Measurements from ENCODE around the gene PBX4. TPM values are rescaled to one million over a fixed set of nuclear protein-coding genes. Genes with fewer than 3 reads are reported as not detected.

PBX4 gene
- total RNA-seq, 2 experiments from 2014 or later, result 13.8 to 15.6 TPM

GRCh38 chr19:19515642-19516519 is 102.6 kb downstream of the PBX4 start, which contains the start of gene NDUFA13:
NDUFA13 (plus strand) TSS chr19:19516225; CDS start chr19:19516239, 14 bp downstream.
- ChIA-PET CTCF (interaction anchor here (0.6 to 3.8 kb wide), 8 partner anchors 15 to 370 kb away, joined by 3 to 23 read pairs (median 4); partner anchors contain the start of gene GMIP), POLR2A (interaction anchor here (0.7 to 2.7 kb wide), 18 partner anchors 9 to 370 kb away, joined by 3 to 11 read pairs (median 4); no protein-coding TSS in a partner anchor)
- Mint-ChIP-seq H3K9me3 (no peaks in the 10 kb centered on the region), H3K4me3 (peak within 1 kb of the TSS; percentile 93), H3K4me1 (ENCODE audit: low read depth) (peaks cover 32% of the 10 kb centered on the region), H3K27ac (peak within 1 kb of the TSS; percentile 94), H3K36me3 (ENCODE audit: low read depth) (peaks cover 21% of the 10 kb centered on the region), H3K27me3 (no peaks in the 10 kb centered on the region)
- intact Hi-C loops (cut with micrococcal nuclease), result no loop called here
- DNase-seq (peak; percentile 96), ATAC-seq (peak; percentile 92)
- no peak for TF ChIP-seq CTCF (IDR thresholded peaks at IDR 0.05)

GRCh38 chr19:19514881-19515641 is 103.4 kb downstream of the PBX4 start, which contains the start of gene TSSK6:
TSSK6 (minus strand) TSS chr19:19515548; CDS start chr19:19515427, 121 bp downstream.
- peaks cover 14% of the 10 kb centered on the region for H3K36me3 Mint-ChIP-seq (ENCODE audit: low read depth)
- no peaks in the 10 kb centered on the region for H3K27me3 Mint-ChIP-seq
- no peak for ATAC-seq
- DNase-seq, result no peak
- H3K4me1 Mint-ChIP-seq (ENCODE audit: low read depth), result peaks cover 26% of the 10 kb centered on the region
- no peaks in the 10 kb centered on the region for H3K9me3 Mint-ChIP-seq
- TF ChIP-seq CTCF (IDR thresholded peaks at IDR 0.05), result no peak
- H3K27ac Mint-ChIP-seq, result peak within 1 kb of the TSS; percentile 94
- H3K4me3 Mint-ChIP-seq, result peak within 1 kb of the TSS; percentile 93
- intact Hi-C loops (cut with micrococcal nuclease), result no loop called here
- ChIA-PET CTCF (interaction anchor here (0.6 to 3.8 kb wide), 7 partner anchors 16 to 369 kb away, joined by 3 to 23 read pairs (median 5); partner anchors contain the start of gene GMIP), POLR2A (interaction anchor here (0.6 to 2.7 kb wide), 18 partner anchors 8 to 369 kb away, joined by 3 to 11 read pairs (median 4); no protein-coding TSS in a partner anchor)

- H3K9me3 Mint-ChIP-seq, result no peaks in the 10 kb centered on the region
- peaks cover 21% of the 10 kb centered on the region for H3K4me1 Mint-ChIP-seq (ENCODE audit: low read depth)
- CTCF ChIA-PET, result interaction anchor here (1.2 kb wide), 1 partner anchor 19 kb away, joined by 5 read pairs; no protein-coding TSS in a partner anchor
- DNase-seq (no peak), ATAC-seq (no peak)
- no peak overlapping the region for H3K27ac Mint-ChIP-seq
- POLR2A ChIA-PET, result interaction anchor here (0.7 to 2.5 kb wide), 3 partner anchors 24 to 149 kb away, joined by 3 to 7 read pairs (median 3); no protein-coding TSS in a partner anchor
- peaks cover 6% of the 10 kb centered on the region for H3K36me3 Mint-ChIP-seq (ENCODE audit: low read depth)
- intact Hi-C loops (cut with micrococcal nuclease), result no loop called here
- no peak for TF ChIP-seq CTCF (IDR thresholded peaks at IDR 0.05)
- no peaks in the 10 kb centered on the region for H3K27me3 Mint-ChIP-seq
- peak overlapping the region; percentile 32 for H3K4me3 Mint-ChIP-seq
Measured at GRCh38 chr19:19514215-19514657, 104.3 kb downstream of the PBX4 start.

GRCh38 chr19:19513682-19514081 is 104.8 kb downstream of the PBX4 start:
- DNase-seq (no peak), ATAC-seq (no peak)
- peaks cover 19% of the 10 kb centered on the region for H3K4me1 Mint-ChIP-seq (ENCODE audit: low read depth)
- no peak for TF ChIP-seq CTCF (IDR thresholded peaks at IDR 0.05)
- H3K27me3 Mint-ChIP-seq, result no peaks in the 10 kb centered on the region
- H3K9me3 Mint-ChIP-seq, result no peaks in the 10 kb centered on the region
- no peak overlapping the region for H3K27ac Mint-ChIP-seq
- H3K4me3 Mint-ChIP-seq, result no peak overlapping the region
- peaks cover 3% of the 10 kb centered on the region for H3K36me3 Mint-ChIP-seq (ENCODE audit: low read depth)
- ChIA-PET CTCF (interaction anchor here (1.2 kb wide), 1 partner anchor 19 kb away, joined by 5 read pairs; no protein-coding TSS in a partner anchor), POLR2A (interaction anchor here (0.7 kb wide), 1 partner anchor 54 kb away, joined by 3 read pairs; no protein-coding TSS in a partner anchor)
- intact Hi-C loops (cut with micrococcal nuclease), result no loop called here

Other genes starting within 250 kb of the PBX4 start
- 100 to 1,000 TPM; 132 to 136 TPM for gene GATAD2A, start 213.0 kb downstream of the PBX4 start, total RNA-seq
- 1 to 10 TPM; 3.4 to 4.9 TPM for gene TSSK6, start 103.1 kb downstream of the PBX4 start, total RNA-seq
- 100 to 1,000 TPM; 298 to 310 TPM for gene NDUFA13, start 102.5 kb downstream of the PBX4 start, total RNA-seq
- 1 to 10 TPM; 7.4 to 8.1 TPM for gene YJEFN3, start 89.8 kb downstream of the PBX4 start, total RNA-seq
- gene CILP2, start 80.4 kb downstream of the PBX4 start, total RNA-seq, result under 1 TPM; 0.31 to 0.32 TPM
- 10 to 100 TPM; 26.6 to 28.2 TPM for gene LPAR2, start 9.5 kb upstream of the PBX4 start, total RNA-seq
- gene GMIP, start 25.0 kb upstream of the PBX4 start, total RNA-seq, result 10 to 100 TPM; 57.3 to 59.9 TPM
- gene ATP13A1, start 45.0 kb upstream of the PBX4 start, total RNA-seq, result 10 to 100 TPM; 52.4 to 53.1 TPM
- 10 to 100 TPM; 82.5 to 85.2 TPM for gene ZNF101, start 50.2 kb upstream of the PBX4 start, total RNA-seq
- gene ZNF14, start 114.4 kb upstream of the PBX4 start, total RNA-seq, result 1 to 10 TPM; 8.6 to 9.3 TPM
- gene ZNF506, start 203.1 kb upstream of the PBX4 start, total RNA-seq, result 10 to 100 TPM; 45.5 to 48.7 TPM
- 10 to 100 TPM; 10.8 to 13.5 TPM for gene ZNF253, start 247.2 kb upstream of the PBX4 start, total RNA-seq